Hematopoietic multipotent progenitor cell treated with erythropoietin and hydrocortisone succinate and interleukin-3 and kit ligand, for 8 days (in vitro differentiated cells): ENCODE measurements around the gene IL17RC.

Source experiments
- DNase-seq: peaks from one replicate; pipeline ENCODE4 v3.0.0-alpha.2; 2015

IL17RC gene

GRCh38 chr3:9947025-9947995 is 30.4 kb downstream of the IL17RC start:
- no peak for DNase-seq

- DNase-seq = no peak
Measured at GRCh38 chr3:9948586-9948985, 31.7 kb downstream of the IL17RC start.

- DNase-seq = no peak
Measured at GRCh38 chr3:9949115-9949514, 32.2 kb downstream of the IL17RC start.

GRCh38 chr3:9949626-9950025 is 32.7 kb downstream of the IL17RC start:
- no peak for DNase-seq

- DNase-seq = no peak
Measured at GRCh38 chr3:9951126-9951525, 34.2 kb downstream of the IL17RC start.

GRCh38 chr3:9951598-9951961 is 34.7 kb downstream of the IL17RC start:
- no peak for DNase-seq

GRCh38 chr3:9951962-9952805 is 35.3 kb downstream of the IL17RC start, which contains the start of gene PRRT3:
Gene PRRT3 (minus strand): TSS chr3:9952408. CDS start chr3:9950115, 2,293 bp downstream.
- DNase-seq = no peak

GRCh38 chr3:9955067-9955502 is 38.2 kb downstream of the IL17RC start:
- no peak for DNase-seq

GRCh38 chr3:9955611-9956352 is 38.9 kb downstream of the IL17RC start:
- DNase-seq = no peak

GRCh38 chr3:9957214-9957613 is 40.3 kb downstream of the IL17RC start:
- peak; percentile 44 for DNase-seq

GRCh38 chr3:9965200-9965875 is 48.4 kb downstream of the IL17RC start:
- DNase-seq = no peak

- no peak for DNase-seq
Measured at GRCh38 chr3:9966841-9967240, 49.9 kb downstream of the IL17RC start.

GRCh38 chr3:9969632-9970019 is 52.7 kb downstream of the IL17RC start:
- no peak for DNase-seq

- DNase-seq = no peak
Measured at GRCh38 chr3:9970020-9970652, 53.2 kb downstream of the IL17RC start.

GRCh38 chr3:9976721-9977709 is 60.1 kb downstream of the IL17RC start:
- peak; percentile 96 for DNase-seq

- DNase-seq = peak; percentile 89
Measured at GRCh38 chr3:9978710-9979305, 61.9 kb downstream of the IL17RC start.

GRCh38 chr3:9980251-9980650 is 63.4 kb downstream of the IL17RC start:
- DNase-seq = no peak
